Thoracic aorta (tissue), 2 donors: ENCODE measurements around the gene COL6A3. TPM values are rescaled to one million over a fixed set of nuclear protein-coding genes. Genes with fewer than 3 reads are reported as not detected.

Source experiments
- ATAC-seq: fragments of 150-250 bp; one replicate; pipeline ENCODE4 v1.8.0; 2017; ENCODE audit warnings: low read depth; ENCODE audit not compliant: insufficient number of reproducible peaks, low FRiP score
- DNase-seq: peaks from one replicate; pipeline ENCODE4 v3.0.0-alpha.2; 2020; ENCODE audit warnings: low spot score
- H3K27ac ChIP-seq, 2 donors: fragments of 200-600 bp; sonication (generic); 1 replicate in 1 of 2; 2 replicates in 1 of 2; pipeline ENCODE4 v1.5.1; 2016; ENCODE audit warnings: mild to moderate bottlenecking in 2 of 2, moderate library complexity in 2 of 2
- H3K27me3 ChIP-seq: fragments of 200-600 bp; sonication (generic); replicated peaks from 2 replicates; pipeline ENCODE4 v1.6.0; 2016; ENCODE audit warnings: mild to moderate bottlenecking; ENCODE audit not compliant: insufficient read depth
- H3K36me3 ChIP-seq: fragments of 200-600 bp; sonication (generic); one replicate; pipeline ENCODE4 v1.5.1; 2016
- H3K4me1 ChIP-seq, 2 donors: fragments of 200-600 bp; sonication (generic); 1 replicate in 1 of 2; 2 replicates in 1 of 2; pipeline versions ENCODE4 v1.5.1 to v1.6.0; 2016; ENCODE audit warnings: low read depth in 2 of 2, mild to moderate bottlenecking in 1 of 2; ENCODE audit not compliant: control insufficient read depth in 1 of 2
- H3K4me3 ChIP-seq: fragments of 200-600 bp; sonication (generic); 2 replicates; pipeline ENCODE4 v1.5.1; 2016; ENCODE audit warnings: mild to moderate bottlenecking
- H3K9me3 ChIP-seq: fragments of 200-600 bp; sonication (generic); 2 replicates; pipeline ENCODE4 v1.5.1; 2016
- CTCF ChIP-seq: fragments of 200-600 bp; sonication (generic); IDR thresholded peaks from one replicate; pipeline ENCODE4 v1.5.1; 2019; ENCODE audit warnings: antibody characterized with exemption
- total RNA-seq, 2 donors: library from RNA; depleted of rRNA; stranded (reverse); fragments of >200 nt; gene quantifications; one replicate each; pipeline versions ENCODE4 v1.1.0 to v1.2.3, GENCODE V29; 2016

COL6A3 gene
- total RNA-seq, 2 donors from 2014 or later: 118 to 155 TPM

DNA sequence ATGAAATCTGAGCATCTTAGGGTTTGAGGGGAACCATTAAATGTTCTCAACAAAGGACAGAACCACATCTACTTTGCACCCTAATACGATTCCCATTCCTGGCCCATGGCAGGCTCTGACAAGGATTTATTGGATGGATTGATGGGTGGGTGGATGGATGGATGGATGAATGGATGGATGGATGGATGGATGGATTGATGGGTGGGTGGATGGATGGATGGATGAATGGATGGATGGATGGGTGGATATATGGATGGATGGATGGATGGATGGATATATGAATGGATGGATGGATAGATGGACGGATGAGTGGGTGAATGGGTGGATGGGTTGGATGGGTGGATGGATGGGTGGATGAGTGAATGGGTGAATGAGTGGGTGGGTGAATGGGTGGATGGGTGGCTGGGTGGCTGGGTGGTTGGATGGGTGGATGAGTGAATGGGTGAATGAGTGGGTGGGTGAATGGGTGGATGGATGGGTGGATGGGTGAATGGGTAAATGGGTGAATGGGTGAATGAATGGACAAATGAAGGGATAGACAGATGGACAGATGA is 43.5 kb upstream of the COL6A3 start:
- ATAC-seq: no peak
- Histone ChIP-seq H3K4me3 (no peak overlapping the region), H3K9me3 (no peaks in the 10 kb centered on the region), H3K27ac (no peak overlapping the region), H3K4me1 (peaks cover 15 to 23% of the 10 kb centered on the region in 2 donors), H3K36me3 (no peaks in the 10 kb centered on the region), H3K27me3 (no peaks in the 10 kb centered on the region)
- DNase-seq: no peak
- TF ChIP-seq CTCF: no peak

DNA sequence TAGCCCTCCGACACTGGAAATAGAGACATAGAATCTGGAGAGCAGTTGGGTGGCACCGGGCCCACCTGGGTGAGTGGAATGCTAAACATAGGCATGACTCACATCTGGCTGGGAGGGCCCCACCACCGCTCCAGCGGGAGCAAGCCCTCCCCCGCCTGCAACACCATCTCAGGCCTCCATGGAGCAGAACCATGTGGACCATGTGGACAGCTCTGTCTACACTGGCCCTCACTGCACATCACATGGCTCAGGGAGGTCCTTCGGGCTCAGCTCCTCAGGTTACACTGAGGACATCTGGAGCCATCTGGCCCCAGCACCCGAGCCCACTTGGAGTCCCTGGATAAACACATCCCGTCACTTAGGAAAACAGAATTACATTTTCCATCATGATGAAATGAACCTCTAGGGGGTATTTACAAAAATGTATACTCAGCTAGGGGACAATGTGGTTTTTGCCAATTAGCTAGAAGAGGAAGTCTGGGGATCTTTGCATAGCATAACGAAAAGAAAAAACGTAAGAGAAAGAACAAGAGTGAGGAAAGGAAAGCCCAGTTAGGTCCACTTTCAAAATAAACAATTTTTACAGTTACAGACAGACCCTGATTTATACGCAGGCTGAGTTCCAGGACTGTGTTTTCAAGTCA is 42.4 kb upstream of the COL6A3 start:
- Histone ChIP-seq H3K9me3 (no peaks in the 10 kb centered on the region), H3K27ac (peak overlapping the region; percentile 71 to 78), H3K4me3 (no peak overlapping the region), H3K36me3 (no peaks in the 10 kb centered on the region), H3K27me3 (no peaks in the 10 kb centered on the region), H3K4me1 (peaks cover 15 to 23% of the 10 kb centered on the region in 2 donors)
- peak; percentile 96 for ATAC-seq
- DNase-seq: peak; percentile 83
- TF ChIP-seq CTCF: no peak

DNA sequence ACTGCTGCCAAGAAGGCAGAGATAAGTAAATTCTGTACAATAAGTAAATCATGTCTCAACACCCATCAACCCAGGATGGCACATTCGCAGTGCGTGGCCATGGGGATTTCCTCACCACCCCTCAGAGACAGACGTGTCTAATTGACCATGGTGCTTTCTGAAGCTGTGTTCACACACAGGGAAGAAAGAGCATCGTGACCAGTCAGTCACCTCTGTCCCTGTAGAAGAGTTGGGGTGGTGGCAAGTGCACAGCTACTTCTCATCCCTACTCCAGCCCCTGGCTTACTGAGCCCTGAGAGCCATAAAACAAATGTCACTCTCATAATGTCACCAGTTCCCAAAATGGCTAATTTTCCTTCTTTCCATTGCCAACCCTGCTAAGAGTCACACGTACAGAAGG is 41.8 kb upstream of the COL6A3 start:
- Histone ChIP-seq H3K36me3 (no peaks in the 10 kb centered on the region), H3K4me1 (peaks cover 15 to 23% of the 10 kb centered on the region in 2 donors), H3K9me3 (no peaks in the 10 kb centered on the region), H3K27me3 (no peaks in the 10 kb centered on the region), H3K27ac (peak overlapping the region; percentile 78 to 87), H3K4me3 (no peak overlapping the region)
- TF ChIP-seq CTCF: no peak
- ATAC-seq (peak; percentile 8), DNase-seq (no peak)

DNA sequence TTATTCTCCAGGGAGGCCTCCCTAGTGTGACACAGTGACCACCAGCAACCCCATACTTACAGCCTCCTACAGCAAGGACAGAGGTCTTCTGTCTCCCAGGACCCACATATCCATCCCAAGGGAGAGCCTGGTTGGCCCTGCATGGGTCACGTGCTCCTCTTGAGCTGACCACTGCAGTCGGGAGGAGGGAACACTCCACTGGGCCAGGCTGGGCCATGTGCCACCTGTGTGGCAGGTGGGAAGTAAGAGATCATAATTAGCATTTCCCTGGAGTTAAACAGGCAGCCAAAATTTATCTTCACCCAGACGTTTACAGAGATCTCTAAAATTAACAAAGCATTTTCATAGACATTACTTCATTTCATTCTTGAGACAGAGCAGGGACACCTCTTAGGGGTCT is 39.7 kb upstream of the COL6A3 start:
- Histone ChIP-seq H3K36me3 (no peaks in the 10 kb centered on the region), H3K4me3 (no peak overlapping the region)
- DNase-seq: no peak

DNA sequence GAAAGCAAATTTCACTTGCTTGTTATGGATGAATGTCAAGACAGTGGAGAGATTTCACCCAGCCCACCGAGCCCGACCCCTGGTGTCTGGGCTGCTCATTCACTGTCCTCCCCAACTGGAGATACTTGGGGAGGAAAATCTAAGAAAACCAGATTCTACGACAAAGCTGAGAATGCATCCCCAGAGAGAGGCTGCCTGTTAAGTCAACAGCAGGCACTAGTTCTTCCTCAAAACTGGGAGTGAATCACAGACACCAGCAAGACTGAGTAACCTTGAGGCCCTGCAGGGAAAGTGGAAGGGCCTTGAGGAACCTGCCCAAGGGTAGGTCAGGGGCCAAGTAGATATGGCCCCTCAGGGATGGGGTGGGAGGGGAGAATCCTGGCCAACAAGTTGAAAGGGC is 38.9 kb upstream of the COL6A3 start:
- H3K4me1 ChIP-seq: peaks cover 23 to 50% of the 10 kb centered on the region in 2 donors
- no peak for ATAC-seq

More for the DNA sequence above, 39.7 kb upstream of the COL6A3 start:
- H3K4me1 ChIP-seq: peaks cover 20 to 42% of the 10 kb centered on the region in 2 donors
- no peaks in the 10 kb centered on the region for H3K27me3 ChIP-seq
- H3K9me3 ChIP-seq: no peaks in the 10 kb centered on the region
- ATAC-seq: no peak
- TF ChIP-seq CTCF: no peak
- H3K27ac ChIP-seq: no peak overlapping the region

More for the DNA sequence above, 38.9 kb upstream of the COL6A3 start:
- H3K9me3 ChIP-seq: no peaks in the 10 kb centered on the region
- no peak overlapping the region for H3K27ac ChIP-seq
- DNase-seq: no peak
- no peaks in the 10 kb centered on the region for H3K36me3 ChIP-seq
- no peak overlapping the region for H3K4me3 ChIP-seq
- no peaks in the 10 kb centered on the region for H3K27me3 ChIP-seq
- no peak for TF ChIP-seq CTCF
